Hepatocyte (in vitro differentiated cells): Measurements from ENCODE around the gene FRMD6. TPM values are rescaled to one million over a fixed set of nuclear protein-coding genes. Genes with fewer than 3 reads are reported as not detected.

Experiments used
- DNase-seq: peaks from one replicate; pipeline ENCODE4 v3.0.0-alpha.2; 2016; ENCODE audit warnings: low spot score
- H2AFZ ChIP-seq: fragments of 200-600 bp; sonication (generic); 2 replicates; pipeline ENCODE4 v1.6.0; 2016; ENCODE audit warnings: antibody characterized with exemption, mild to moderate bottlenecking
- H3K27ac ChIP-seq: fragments of 200-600 bp; sonication (generic); 2 replicates; pipeline ENCODE4 v1.5.1; 2016; ENCODE audit warnings: mild to moderate bottlenecking
- H3K27me3 ChIP-seq: fragments of 200-600 bp; sonication (generic); 2 replicates; pipeline ENCODE4 v1.6.1; 2016
- H3K36me3 ChIP-seq: fragments of 200-600 bp; sonication (generic); replicated peaks from 2 replicates; pipeline ENCODE4 v1.5.1; 2016; ENCODE audit warnings: low read depth; ENCODE audit not compliant: insufficient read depth
- H3K4me1 ChIP-seq: fragments of 200-600 bp; sonication (generic); 2 replicates; pipeline ENCODE4 v1.5.1; 2016; ENCODE audit warnings: mild to moderate bottlenecking, moderate library complexity; ENCODE audit not compliant: insufficient read depth
- H3K4me2 ChIP-seq: fragments of 200-600 bp; sonication (generic); 2 replicates; pipeline ENCODE4 v1.6.0; 2016
- H3K4me3 ChIP-seq: fragments of 200-600 bp; sonication (generic); 2 replicates; pipeline ENCODE4 v1.5.1; 2016; ENCODE audit warnings: mild to moderate bottlenecking
- H3K79me2 ChIP-seq: fragments of 200-600 bp; sonication (generic); 2 replicates; pipeline ENCODE4 v1.6.0; 2017; ENCODE audit warnings: mild to moderate bottlenecking
- H3K9me2 ChIP-seq: fragments of 200-600 bp; sonication (generic); replicated peaks from 2 replicates; pipeline ENCODE4 v1.6.0; 2017; ENCODE audit warnings: mild to moderate bottlenecking; ENCODE audit not compliant: insufficient read depth
- H3K9me3 ChIP-seq: fragments of 200-600 bp; sonication (generic); 2 replicates; pipeline ENCODE4 v1.5.1; 2016; ENCODE audit warnings: low read depth, mild to moderate bottlenecking
- H4K20me1 ChIP-seq: fragments of 200-600 bp; sonication (generic); 2 replicates; pipeline ENCODE4 v1.6.0; 2016; ENCODE audit warnings: mild to moderate bottlenecking; ENCODE audit not compliant: insufficient read depth, poor library complexity, severe bottlenecking
- CTCF ChIP-seq: fragments of 200-600 bp; sonication (generic); IDR thresholded peaks from 2 replicates; pipeline ENCODE4 v1.5.1; 2016; ENCODE audit warnings: antibody characterized with exemption, mild to moderate bottlenecking; ENCODE audit not compliant: poor library complexity
- EZH2 ChIP-seq: fragments of 200-600 bp; sonication (generic); IDR thresholded peaks from 2 replicates; pipeline ENCODE4 v1.6.1; 2016; ENCODE audit warnings: antibody characterized with exemption, mild to moderate bottlenecking, borderline replicate concordance
- EZH2phosphoT487 ChIP-seq: fragments of 200-600 bp; sonication (generic); IDR thresholded peaks from one replicate; pipeline ENCODE4 v1.6.1; 2018; ENCODE audit warnings: antibody characterized with exemption, mild to moderate bottlenecking, low read depth, moderate library complexity; ENCODE audit not compliant: unreplicated experiment, severe bottlenecking
- WGBS: methylation state at CpG from one replicate; pipeline ENCODE4 v1.1.6; 2016; ENCODE audit warnings: low lambda C conversion rate; ENCODE audit errors: missing lambda C conversion rate; 5-methylcytosine and 5-hydroxymethylcytosine counted together
- polyA plus RNA-seq: library from polyadenylated mRNA; unstranded; fragments of >200 nt; fragmentation: Nextera tagmentation; extraction: Ambion mirVana; gene quantifications from 2 replicates; pipeline ENCODE4 v1.2.1, GENCODE V29; 2016
- total RNA-seq: library from RNA; depleted of rRNA; stranded (reverse); fragments of >200 nt; gene quantifications from 2 replicates; pipeline ENCODE4 v1.2.3, GENCODE V29; 2014

The FRMD6 gene
- total and polyA plus RNA-seq, 2 experiments from 2014 or later: 18.9 to 64.4 TPM

GRCh38 chr14:51697848-51698247 lies 46.1 kb downstream of the FRMD6 start:
- no peak for DNase-seq

GRCh38 chr14:51701951-51702350 lies 50.2 kb downstream of the FRMD6 start:
- H3K9me3 ChIP-seq: no peaks in the 10 kb centered on the region
- no peaks in the 10 kb centered on the region for H4K20me1 ChIP-seq
- no peaks in the 10 kb centered on the region for H3K27me3 ChIP-seq
- H3K4me3 ChIP-seq: no peak overlapping the region
- H3K79me2 ChIP-seq: no peaks in the 10 kb centered on the region
- no peak overlapping the region for H3K4me2 ChIP-seq
- H3K36me3 ChIP-seq: no peaks in the 10 kb centered on the region
- no peak overlapping the region for H2AFZ ChIP-seq
- no peaks in the 10 kb centered on the region for H3K4me1 ChIP-seq
- H3K9me2 ChIP-seq: no peaks in the 10 kb centered on the region
- TF ChIP-seq EZH2: no peak
- no peak for TF ChIP-seq EZH2phosphoT487
- TF ChIP-seq CTCF: no peak
- WGBS: 68% methylated on average over 3 of the region's 3 CpGs
- DNase-seq: no peak
- H3K27ac ChIP-seq: no peak overlapping the region

More at GRCh38 chr14:51697848-51698247, 46.1 kb downstream of the FRMD6 start:
- Histone ChIP-seq H4K20me1 (no peaks in the 10 kb centered on the region), H3K36me3 (no peaks in the 10 kb centered on the region), H3K27ac (no peak overlapping the region), H3K27me3 (no peaks in the 10 kb centered on the region), H2AFZ (no peak overlapping the region), H3K4me3 (no peak overlapping the region), H3K4me1 (no peaks in the 10 kb centered on the region), H3K9me2 (no peaks in the 10 kb centered on the region), H3K79me2 (peaks cover 6% of the 10 kb centered on the region), H3K9me3 (no peaks in the 10 kb centered on the region), H3K4me2 (no peak overlapping the region)
- TF ChIP-seq EZH2 (no peak), CTCF (no peak), EZH2phosphoT487 (no peak)
- 63% methylated on average over 3 of the region's 3 CpGs for WGBS

- H3K4me3 ChIP-seq: no peak overlapping the region
- WGBS: 54% methylated on average over 2 of the region's 2 CpGs
- no peaks in the 10 kb centered on the region for H3K79me2 ChIP-seq
Measured at GRCh38 chr14:51703787-51704186, 52.1 kb downstream of the FRMD6 start.

More at GRCh38 chr14:51703787-51704186, 52.1 kb downstream of the FRMD6 start:
- Histone ChIP-seq H3K9me2 (no peaks in the 10 kb centered on the region), H4K20me1 (no peaks in the 10 kb centered on the region), H2AFZ (no peak overlapping the region), H3K4me1 (no peaks in the 10 kb centered on the region), H3K36me3 (no peaks in the 10 kb centered on the region), H3K4me2 (no peak overlapping the region), H3K27me3 (no peaks in the 10 kb centered on the region), H3K27ac (no peak overlapping the region), H3K9me3 (no peaks in the 10 kb centered on the region)
- no peak for DNase-seq
- TF ChIP-seq CTCF (no peak), EZH2 (no peak), EZH2phosphoT487 (no peak)
